HG03571 (cell line): Measurements from ENCODE around the gene ABCC3.

Experiments used
- ATAC-seq: cut with Tn5 transposase; IDR thresholded peaks from one replicate; pipeline ENCODE4 v1.9.1; 2021; ENCODE audit not compliant: unreplicated experiment

Gene ABCC3, protein sequence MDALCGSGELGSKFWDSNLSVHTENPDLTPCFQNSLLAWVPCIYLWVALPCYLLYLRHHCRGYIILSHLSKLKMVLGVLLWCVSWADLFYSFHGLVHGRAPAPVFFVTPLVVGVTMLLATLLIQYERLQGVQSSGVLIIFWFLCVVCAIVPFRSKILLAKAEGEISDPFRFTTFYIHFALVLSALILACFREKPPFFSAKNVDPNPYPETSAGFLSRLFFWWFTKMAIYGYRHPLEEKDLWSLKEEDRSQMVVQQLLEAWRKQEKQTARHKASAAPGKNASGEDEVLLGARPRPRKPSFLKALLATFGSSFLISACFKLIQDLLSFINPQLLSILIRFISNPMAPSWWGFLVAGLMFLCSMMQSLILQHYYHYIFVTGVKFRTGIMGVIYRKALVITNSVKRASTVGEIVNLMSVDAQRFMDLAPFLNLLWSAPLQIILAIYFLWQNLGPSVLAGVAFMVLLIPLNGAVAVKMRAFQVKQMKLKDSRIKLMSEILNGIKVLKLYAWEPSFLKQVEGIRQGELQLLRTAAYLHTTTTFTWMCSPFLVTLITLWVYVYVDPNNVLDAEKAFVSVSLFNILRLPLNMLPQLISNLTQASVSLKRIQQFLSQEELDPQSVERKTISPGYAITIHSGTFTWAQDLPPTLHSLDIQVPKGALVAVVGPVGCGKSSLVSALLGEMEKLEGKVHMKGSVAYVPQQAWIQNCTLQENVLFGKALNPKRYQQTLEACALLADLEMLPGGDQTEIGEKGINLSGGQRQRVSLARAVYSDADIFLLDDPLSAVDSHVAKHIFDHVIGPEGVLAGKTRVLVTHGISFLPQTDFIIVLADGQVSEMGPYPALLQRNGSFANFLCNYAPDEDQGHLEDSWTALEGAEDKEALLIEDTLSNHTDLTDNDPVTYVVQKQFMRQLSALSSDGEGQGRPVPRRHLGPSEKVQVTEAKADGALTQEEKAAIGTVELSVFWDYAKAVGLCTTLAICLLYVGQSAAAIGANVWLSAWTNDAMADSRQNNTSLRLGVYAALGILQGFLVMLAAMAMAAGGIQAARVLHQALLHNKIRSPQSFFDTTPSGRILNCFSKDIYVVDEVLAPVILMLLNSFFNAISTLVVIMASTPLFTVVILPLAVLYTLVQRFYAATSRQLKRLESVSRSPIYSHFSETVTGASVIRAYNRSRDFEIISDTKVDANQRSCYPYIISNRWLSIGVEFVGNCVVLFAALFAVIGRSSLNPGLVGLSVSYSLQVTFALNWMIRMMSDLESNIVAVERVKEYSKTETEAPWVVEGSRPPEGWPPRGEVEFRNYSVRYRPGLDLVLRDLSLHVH (N-terminal part only)

GRCh38 chr17:50634224-50634914 lies at the start of gene ABCC3:
ABCC3 (plus strand) TSS chr17:50634881; CDS start chr17:50634937, 56 bp downstream.
- no peak for ATAC-seq

DNA sequence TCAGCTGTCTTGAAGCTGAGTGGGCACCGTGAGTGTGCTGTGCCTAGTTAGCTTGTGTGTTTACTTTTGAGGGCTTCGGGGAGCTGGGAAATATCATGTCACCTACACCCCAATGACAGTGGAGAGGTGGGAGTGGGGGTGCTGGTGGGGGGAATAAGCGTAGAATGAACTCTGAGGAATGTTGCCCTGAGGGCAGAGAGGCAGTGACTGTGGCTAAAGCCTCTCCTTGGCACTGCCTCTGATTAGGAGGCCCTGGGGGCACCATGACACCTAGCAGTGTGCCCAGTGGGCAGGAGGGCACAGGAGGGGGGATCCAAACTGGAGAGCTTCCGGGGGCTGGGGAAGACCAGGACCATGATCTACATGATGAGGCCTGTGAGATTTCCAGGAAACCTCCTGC lies 49.3 kb upstream of the ABCC3 start:
- no peak for ATAC-seq

GRCh38 chr17:50585891-50586290 lies 48.8 kb upstream of the ABCC3 start:
- ATAC-seq = no peak

- ATAC-seq = no peak
Measured at GRCh38 chr17:50586421-50587247, 48.0 kb upstream of the ABCC3 start.

DNA sequence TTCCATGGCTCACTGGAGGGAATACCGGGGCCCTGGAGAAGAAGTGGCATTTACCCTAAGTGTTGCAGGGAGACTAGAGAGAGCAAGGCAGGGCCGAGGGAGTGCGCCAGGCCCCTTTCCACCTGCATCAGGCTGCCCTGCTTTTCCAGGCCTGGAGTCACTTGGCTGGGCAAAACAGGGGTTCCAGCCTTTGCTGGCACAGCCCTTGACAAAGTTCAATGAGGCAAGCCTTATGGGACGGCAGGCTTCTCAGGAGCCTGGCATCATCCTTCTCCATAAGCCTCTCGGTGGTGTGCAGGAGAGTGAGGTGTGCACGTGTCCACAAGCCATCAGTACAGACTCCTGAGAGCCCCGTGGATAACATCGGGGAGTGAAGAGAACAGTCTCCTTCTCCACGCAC lies 47.1 kb upstream of the ABCC3 start:
- no peak for ATAC-seq

DNA sequence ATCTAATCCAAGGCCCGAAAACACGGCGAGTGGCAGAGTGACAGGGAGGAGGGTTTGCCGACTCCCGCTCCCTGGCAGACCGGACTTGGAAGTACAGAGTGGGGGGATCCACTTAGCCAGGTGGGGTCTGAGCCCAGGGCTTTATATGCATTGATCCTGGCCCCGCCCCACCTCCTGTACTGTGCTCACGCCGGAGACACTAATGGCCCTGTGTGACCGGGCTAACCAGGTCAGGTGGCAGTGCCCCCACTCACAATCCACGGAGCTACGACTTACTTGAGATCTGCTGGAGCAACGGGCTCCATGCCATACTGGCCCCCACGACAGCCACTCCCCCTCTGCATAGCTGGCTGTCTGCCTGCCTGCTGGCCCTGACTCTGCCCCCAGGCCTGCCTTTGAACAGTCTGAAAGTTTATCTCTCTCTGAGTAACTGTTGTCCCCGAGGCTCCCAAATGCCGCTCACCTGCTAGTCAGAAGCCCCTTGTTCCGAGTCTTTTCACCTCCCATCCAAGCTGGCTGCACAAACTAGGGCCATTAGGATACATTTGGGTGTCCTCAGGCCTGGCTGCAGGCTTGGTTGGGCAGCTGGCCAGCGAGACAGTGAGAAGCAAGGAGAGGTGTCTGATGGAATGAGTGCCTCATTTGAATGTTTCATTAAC lies 46.2 kb upstream of the ABCC3 start:
- no peak for ATAC-seq

DNA sequence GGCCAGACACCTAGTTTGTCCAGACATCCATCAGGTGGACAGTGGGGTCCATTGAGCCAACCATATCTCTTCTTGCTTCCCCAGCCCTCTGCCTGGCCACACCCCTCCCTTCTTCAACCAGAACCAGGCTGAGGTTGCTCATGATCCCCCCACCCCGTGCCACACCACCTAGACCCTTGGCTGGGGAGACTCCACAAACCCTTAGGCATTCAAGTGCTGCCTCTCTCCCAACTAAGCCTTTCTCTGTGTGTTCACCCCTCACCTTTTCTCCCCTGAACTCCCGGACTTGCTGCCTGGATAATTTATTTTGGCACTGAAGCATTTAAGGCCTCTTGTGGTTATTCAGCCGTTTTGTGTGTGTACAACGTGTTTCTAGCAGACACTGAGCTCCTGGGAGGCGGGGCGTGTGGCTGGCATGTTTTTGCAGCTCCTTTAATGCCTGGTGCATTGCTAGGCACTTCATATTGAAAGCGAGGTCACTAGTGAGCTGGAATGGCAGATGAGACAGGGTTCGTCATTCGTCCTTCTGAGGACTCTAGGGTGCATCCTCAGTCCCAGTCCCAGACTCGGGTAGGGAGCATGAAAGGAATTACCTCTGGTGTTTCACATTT lies 45.5 kb upstream of the ABCC3 start:
- no peak for ATAC-seq

DNA sequence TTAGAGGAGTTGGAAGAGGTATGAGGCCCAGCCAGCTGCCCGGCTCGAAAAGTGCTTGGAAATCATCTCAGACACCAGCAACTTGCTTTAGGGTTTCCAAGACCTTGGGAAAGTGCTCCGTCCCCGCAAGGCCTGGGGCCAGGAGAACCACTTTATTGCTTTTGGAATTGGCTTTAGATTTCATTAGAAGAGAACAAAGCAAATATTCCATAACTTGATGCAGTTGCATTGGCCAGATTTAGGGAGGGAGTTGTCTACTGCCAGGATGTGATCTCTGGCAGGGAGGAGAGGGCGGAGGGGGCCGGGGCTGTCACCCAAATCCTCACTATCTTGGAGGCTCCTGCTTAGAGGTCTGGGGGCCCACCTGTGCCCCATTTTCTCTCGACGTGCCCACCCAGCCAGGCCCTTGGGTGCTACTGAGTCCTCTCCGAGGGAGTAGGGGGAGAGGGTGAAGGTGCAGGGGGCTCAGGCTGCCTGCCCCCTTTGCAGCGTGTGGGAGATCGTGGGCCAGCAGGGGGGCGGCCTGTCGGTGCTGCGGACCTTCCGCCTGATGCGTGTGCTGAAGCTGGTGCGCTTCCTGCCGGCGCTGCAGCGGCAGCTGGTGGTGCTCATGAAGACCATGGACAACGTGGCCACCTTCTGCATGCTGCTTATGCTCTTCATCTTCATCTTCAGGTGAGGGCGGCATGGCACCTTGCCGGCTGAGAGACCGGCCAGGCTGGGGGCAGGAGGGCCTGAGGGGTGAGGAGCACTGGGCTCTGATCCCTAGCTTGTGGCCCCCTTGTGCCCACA lies 43.5 kb upstream of the ABCC3 start:
- ATAC-seq = no peak

- ATAC-seq = no peak
Measured at GRCh38 chr17:50593321-50593720, 41.4 kb upstream of the ABCC3 start.

GRCh38 chr17:50594128-50594823 lies 40.4 kb upstream of the ABCC3 start:
- no peak for ATAC-seq

DNA sequence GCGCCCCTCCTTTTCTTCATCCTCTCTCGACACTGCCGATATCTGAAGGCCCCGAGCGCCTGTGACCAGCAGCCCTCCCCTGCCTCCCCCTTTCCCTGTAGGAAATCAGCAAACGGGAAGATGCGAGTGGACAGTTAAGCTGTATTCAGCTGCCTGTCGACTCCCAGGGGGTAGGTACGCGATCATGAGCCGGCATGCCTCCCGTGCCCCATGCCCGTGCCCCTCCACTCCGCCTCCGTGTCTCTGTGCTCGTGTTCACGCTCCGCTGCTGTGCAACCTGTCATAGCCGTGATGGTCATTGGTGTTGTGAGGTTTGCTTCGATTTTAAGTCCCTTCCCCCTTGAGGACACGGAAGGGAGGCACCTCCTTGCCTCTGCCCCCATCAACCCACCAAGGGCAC lies 39.8 kb upstream of the ABCC3 start:
- ATAC-seq = no peak

- no peak for ATAC-seq
Measured at GRCh38 chr17:50596191-50597037, 38.3 kb upstream of the ABCC3 start.

DNA sequence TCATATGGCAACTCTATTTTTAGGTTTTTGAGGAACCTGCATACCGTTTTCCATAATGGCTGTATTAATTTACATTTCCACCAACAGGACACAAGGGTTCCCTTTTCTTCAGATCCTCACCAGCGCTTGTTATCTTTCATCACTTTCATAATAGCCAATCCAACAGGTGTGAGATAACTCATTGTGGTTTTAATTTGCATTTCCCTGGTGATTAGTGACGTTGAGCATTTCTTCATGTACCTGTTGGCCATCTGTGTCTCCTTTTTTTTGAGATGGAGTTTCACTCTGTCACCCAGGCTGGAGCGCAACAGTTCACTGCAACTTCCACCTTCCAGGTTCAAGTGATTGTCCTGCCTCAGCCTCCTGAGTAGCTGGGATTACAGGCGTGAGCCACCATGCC lies 36.2 kb upstream of the ABCC3 start:
- no peak for ATAC-seq

- no peak for ATAC-seq
Measured at GRCh38 chr17:50599606-50600005, 35.1 kb upstream of the ABCC3 start.

DNA sequence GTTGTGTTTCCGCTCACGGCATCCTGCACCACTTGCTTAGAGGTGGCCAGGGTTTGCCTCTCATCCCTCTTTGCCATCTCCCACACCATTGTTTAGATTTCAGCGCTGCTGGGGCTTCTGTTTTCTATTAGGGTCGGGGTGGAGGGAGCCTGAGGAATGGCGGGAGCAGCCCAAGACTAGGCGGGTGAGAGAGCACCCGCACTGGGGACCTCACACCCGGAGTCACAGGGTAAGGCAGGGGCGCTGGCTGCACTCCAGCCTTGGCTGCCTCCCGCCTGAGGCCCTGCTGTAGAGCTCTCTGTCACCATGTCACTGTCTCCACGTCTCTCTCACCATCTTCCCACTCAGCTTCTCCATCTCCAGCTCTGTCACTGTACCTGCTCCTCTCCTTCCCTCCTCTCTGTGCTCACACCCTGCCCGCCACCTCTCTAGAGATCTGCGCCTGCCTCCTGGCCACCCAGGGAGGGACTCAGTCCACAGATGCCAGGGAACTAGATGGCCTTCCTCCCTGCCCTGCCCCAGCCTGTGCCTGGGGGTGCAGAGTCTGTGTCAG lies 32.8 kb upstream of the ABCC3 start:
- ATAC-seq = no peak

GRCh38 chr17:50602836-50603235 lies 31.8 kb upstream of the ABCC3 start:
- no peak for ATAC-seq
